SK-N-SH (cell line): ENCODE data around the gene COX5B. TPM values are rescaled to one million over a fixed set of nuclear protein-coding genes. Genes with fewer than 3 reads are reported as not detected.

ENCODE experiments used
- CTCF ChIA-PET: fragments of 300-600, 350-600 bp; formaldehyde crosslinking; extraction: SDS; loops from one replicate; lab custom pipeline; 2021; lab: Yijun Ruan, JAX
- POLR2A ChIA-PET: fragments of 350-600 bp; sonication (Branson Sonifier 250); formaldehyde crosslinking; extraction: SDS; loops from one replicate; lab custom pipeline; 2020; ENCODE audit warnings: antibody characterized with exemption, inconsistent platforms; lab: Yijun Ruan, JAX
- DNase-seq: peaks from one replicate; pipeline ENCODE4 v3.0.0; 2012
- H2AFZ ChIP-seq: fragments of 200-600 bp; sonication (generic); 2 replicates; pipeline ENCODE4 v1.8.1; 2016; ENCODE audit warnings: antibody characterized with exemption, mild to moderate bottlenecking, low read depth
- H3F3A ChIP-seq: fragments of 200-600 bp; sonication (generic); replicated peaks from 2 replicates; pipeline ENCODE3; 2016; ENCODE audit warnings: antibody characterized with exemption, mild to moderate bottlenecking; ENCODE audit not compliant: insufficient read depth
- H3K27ac ChIP-seq, 2 experiments: fragments of 200-500 bp in 1 of 2; fragments of 200-600 bp in 1 of 2; sonication (Bioruptor generic) in 1 of 2; sonication (generic), shearing (Covaris generic) in 1 of 2; 2 replicates each; pipeline versions ENCODE4 v1.5.1 to v1.6.1; 2014 to 2016; ENCODE audit warnings: low read depth in 2 of 2, inconsistent platforms in 1 of 2, low read length in 1 of 2, mild to moderate bottlenecking in 1 of 2, mixed read lengths in 1 of 2
- H3K27me3 ChIP-seq: fragments of 200-600 bp; sonication (generic), shearing (Covaris generic); 2 replicates; pipeline ENCODE4 v1.6.1; 2016; ENCODE audit warnings: mixed run types; ENCODE audit not compliant: insufficient read depth
- H3K36me3 ChIP-seq, 2 experiments: fragments of 200-500 bp in 1 of 2; fragments of 200-600 bp in 1 of 2; sonication (Bioruptor generic) in 1 of 2; sonication (generic) in 1 of 2; replicated peaks in 1 of 2; 2 replicates each; pipeline versions ENCODE3 to v1.5.1; 2014 to 2016; ENCODE audit warnings: low read length in 1 of 2, mild to moderate bottlenecking in 1 of 2; ENCODE audit not compliant: insufficient read depth in 2 of 2, control insufficient read depth in 1 of 2
- H3K4me1 ChIP-seq, 2 experiments: fragments of 200-500 bp in 1 of 2; fragments of 200-600 bp in 1 of 2; sonication (Bioruptor generic) in 1 of 2; sonication (generic), shearing (Covaris generic) in 1 of 2; 2 replicates each; pipeline versions ENCODE4 v1.5.1 to v1.6.1; 2014 to 2016; ENCODE audit warnings: low read depth in 1 of 2, low read length in 1 of 2, mixed run types in 1 of 2; ENCODE audit not compliant: insufficient read depth in 2 of 2, control insufficient read depth in 1 of 2
- H3K4me2 ChIP-seq: fragments of 200-600 bp; sonication (generic), shearing (Covaris generic); 2 replicates; pipeline ENCODE4 v1.6.1; 2017; ENCODE audit warnings: mixed run types
- H3K4me3 ChIP-seq, 2 experiments: fragments of 200-500 bp in 1 of 2; fragments of 200-600 bp in 1 of 2; sonication (Bioruptor generic) in 1 of 2; sonication (generic), shearing (Covaris generic) in 1 of 2; 2 replicates each; pipeline versions ENCODE4 v1.5.1 to v1.8.1; 2014 to 2016; ENCODE audit warnings: low read depth in 2 of 2, inconsistent platforms in 1 of 2, low read length in 1 of 2, mild to moderate bottlenecking in 1 of 2, mixed read lengths in 1 of 2, moderate library complexity in 1 of 2
- H3K79me2 ChIP-seq: fragments of 200-600 bp; sonication (generic); 2 replicates; pipeline ENCODE4 v1.8.1; 2017; ENCODE audit warnings: mild to moderate bottlenecking; ENCODE audit not compliant: insufficient read depth
- H3K9ac ChIP-seq: fragments of 200-600 bp; sonication (generic); 2 replicates; pipeline ENCODE4 v1.6.1; 2017; ENCODE audit warnings: mixed run types
- H3K9me2 ChIP-seq: fragments of 200-600 bp; sonication (generic); 2 replicates; pipeline ENCODE4 v1.6.1; 2017; ENCODE audit warnings: mixed run types
- H3K9me3 ChIP-seq: fragments of 200-600 bp; sonication (generic); 2 replicates; pipeline ENCODE4 v1.6.1; 2017; ENCODE audit warnings: mixed run types, mild to moderate bottlenecking, moderate library complexity
- H4K20me1 ChIP-seq: fragments of 200-600 bp; sonication (generic); 2 replicates; pipeline ENCODE4 v1.6.1; 2017; ENCODE audit warnings: mild to moderate bottlenecking, mixed run types; ENCODE audit not compliant: insufficient read depth
- ELF1 ChIP-seq: IDR thresholded peaks from 2 replicates; pipeline ENCODE4 v1.4.0; 2012
- EZH2phosphoT487 ChIP-seq: fragments of 200-600 bp; sonication (generic); IDR thresholded peaks from 2 replicates; pipeline ENCODE4 v1.6.1; 2017; ENCODE audit warnings: low read depth, mixed run types, mild to moderate bottlenecking, antibody characterized with exemption, moderate library complexity, borderline replicate concordance
- FOXM1 ChIP-seq: IDR thresholded peaks from 2 replicates; pipeline ENCODE4 v1.4.0; 2012; ENCODE audit warnings: low read depth, mild to moderate bottlenecking
- GABPA ChIP-seq: IDR thresholded peaks from 2 replicates; pipeline ENCODE4 v1.4.0; 2012; ENCODE audit warnings: low read depth, mild to moderate bottlenecking
- GATA2 ChIP-seq: sonication (generic); formaldehyde crosslinking; IDR thresholded peaks from 2 replicates; pipeline ENCODE4 v1.5.0; 2020; ENCODE audit warnings: mild to moderate bottlenecking, missing genetic modification reagents
- IRF3 ChIP-seq: fragments of 150-350 bp; IDR thresholded peaks from 2 replicates; pipeline ENCODE4 v1.6.1; 2016; ENCODE audit warnings: mild to moderate bottlenecking, low read depth, low read length
- MAX ChIP-seq: IDR thresholded peaks from 2 replicates; pipeline ENCODE4 v1.4.0; 2012; ENCODE audit warnings: low read depth
- MEF2A ChIP-seq: IDR thresholded peaks from 2 replicates; pipeline ENCODE4 v1.4.0; 2012; ENCODE audit warnings: low read depth, borderline replicate concordance
- MXI1 ChIP-seq: IDR thresholded peaks from 2 replicates; pipeline ENCODE4 v1.6.1; 2012; ENCODE audit warnings: mild to moderate bottlenecking, low read depth, low read length, improper control_type of control experiment
- RCOR1 ChIP-seq: fragments of 150-350 bp; IDR thresholded peaks from 2 replicates; pipeline ENCODE4 v1.6.1; 2017; ENCODE audit warnings: antibody characterized with exemption, low read length
- REST ChIP-seq: IDR thresholded peaks from 2 replicates; pipeline ENCODE4 v1.6.1; 2012; ENCODE audit warnings: mild to moderate bottlenecking, low read depth, low read length, moderate library complexity
- TCF12 ChIP-seq: IDR thresholded peaks from 2 replicates; pipeline ENCODE4 v1.4.0; 2012
- USF1 ChIP-seq: IDR thresholded peaks from 2 replicates; pipeline ENCODE4 v1.4.0; 2012; ENCODE audit warnings: low read depth, borderline replicate concordance
- USF2 ChIP-seq: fragments of 150-350 bp; IDR thresholded peaks from 2 replicates; pipeline ENCODE4 v1.6.1; 2017; ENCODE audit warnings: antibody characterized with exemption, low read length, low read depth, borderline replicate concordance
- WGBS: methylation state at CpG from one replicate; pipeline ENCODE4 v1.1.6; 2017; ENCODE audit warnings: low lambda C conversion rate; 5-methylcytosine and 5-hydroxymethylcytosine counted together
- polyA plus RNA-seq, 3 experiments: library from polyadenylated mRNA; depleted of rRNA; stranded (reverse); fragments of >200 nt; gene quantifications; 2 replicates each; pipeline ENCODE4 v1.2.3, GENCODE V29; 2012

COX5B gene
- polyA plus RNA-seq, 1 of the 3 experiments (the other 2 are of a cell fraction): 702 TPM

GRCh38 chr2:97691166-97691565 is 45.3 kb downstream of the COX5B start:
- H3K4me1 ChIP-seq: no peaks in the 10 kb centered on the region
- DNase-seq: no peak
- H3K27me3 ChIP-seq: no peaks in the 10 kb centered on the region
- no peaks in the 10 kb centered on the region for H3F3A ChIP-seq
- no peaks in the 10 kb centered on the region for H3K36me3 ChIP-seq
- 57% methylated on average over 6 of the region's 6 CpGs for WGBS
- H4K20me1 ChIP-seq: no peaks in the 10 kb centered on the region
- H3K9me2 ChIP-seq: no peaks in the 10 kb centered on the region
- no peak overlapping the region for H3K27ac ChIP-seq
- POLR2A ChIA-PET: no interaction called here
- H3K4me3 ChIP-seq: no peak overlapping the region
- no peak overlapping the region for H3K9ac ChIP-seq
- no peaks in the 10 kb centered on the region for H3K9me3 ChIP-seq
- TF ChIP-seq MEF2A (no peak), IRF3 (no peak), EZH2phosphoT487 (no peak), FOXM1 (no peak), MAX (no peak), ELF1 (no peak), RCOR1 (no peak), GATA2 (no peak), MXI1 (no peak), USF2 (no peak), REST (no peak), TCF12 (no peak)
- TF ChIP-seq, all 33 proteins: peak for 0
- Histone ChIP-seq H3K4me2 (no peak overlapping the region), H2AFZ (no peak overlapping the region), H3K79me2 (no peaks in the 10 kb centered on the region)
- CTCF ChIA-PET: interaction anchor here (1.2 to 2.3 kb wide), 4 partner anchors 9 to 100 kb away, joined by 4 to 10 read pairs (median 6); partner anchors contain the start of gene ACTR1B

GRCh38 chr2:97693476-97693875 is 47.6 kb downstream of the COX5B start:
- TF ChIP-seq GABPA (no peak), USF1 (no peak)
- H3K27me3 ChIP-seq: no peaks in the 10 kb centered on the region
- no peaks in the 10 kb centered on the region for H3K4me1 ChIP-seq
- no peak overlapping the region for H3K4me2 ChIP-seq
- H2AFZ ChIP-seq: no peak overlapping the region
- ChIA-PET POLR2A (interaction anchor here (1.0 kb wide), 1 partner anchor 29 kb away, joined by 3 read pairs; the partner anchor contains the start of gene ACTR1B), CTCF (no interaction called here)
- H4K20me1 ChIP-seq: no peaks in the 10 kb centered on the region
- H3K4me3 ChIP-seq: no peak overlapping the region
- H3K79me2 ChIP-seq: no peaks in the 10 kb centered on the region
- H3K9me2 ChIP-seq: no peaks in the 10 kb centered on the region
- no peak overlapping the region for H3K27ac ChIP-seq
- no peak overlapping the region for H3K9ac ChIP-seq
- no peaks in the 10 kb centered on the region for H3K9me3 ChIP-seq
- no peak for DNase-seq
- H3F3A ChIP-seq: no peaks in the 10 kb centered on the region
- H3K36me3 ChIP-seq: no peaks in the 10 kb centered on the region
